Panc1 (cell line): ENCODE data around the gene TACR1. TPM values are rescaled to one million over a fixed set of nuclear protein-coding genes. Genes with fewer than 3 reads are reported as not detected.

Experiments used
- ATAC-seq: fragments of 200-7000 bp; cut with Tn5 transposase; 2 replicates; pipeline ENCODE4 v1.9.1; 2020; ENCODE audit warnings: mild to moderate bottlenecking, moderate library complexity
- BruUV-seq: library from RNA; stranded (reverse); fragments of 400-500 nt; replicated peaks from 2 replicates; lab custom pipeline; 2021; lab: Mats Ljungman, UMichigan
- CTCF ChIA-PET: fragments of 300-600 bp; sonication (Branson Sonifier 250); formaldehyde crosslinking; loops from one replicate; lab custom pipeline; 2022; ENCODE audit warnings: antibody characterized with exemption; lab: Charles Lee
- POLR2A ChIA-PET: fragments of 300-600 bp; sonication (Branson Sonifier 250); formaldehyde crosslinking; loops from one replicate; lab custom pipeline; 2022; ENCODE audit warnings: antibody characterized with exemption; lab: Charles Lee
- DNase-seq: peaks from one replicate; pipeline ENCODE4 v3.0.0-alpha.2; 2010; ENCODE audit warnings: low read depth, low spot score
- H3K27ac ChIP-seq: 2 replicates; pipeline ENCODE4 v1.5.1; 2011; ENCODE audit warnings: mild to moderate bottlenecking, low read length, inconsistent platforms
- H3K27me3 ChIP-seq: fragments of 200-500 bp; sonication (Bioruptor generic); 2 replicates; pipeline ENCODE4 v1.6.0; 2014; ENCODE audit warnings: low read length, inconsistent platforms; ENCODE audit not compliant: control insufficient read depth, insufficient read depth
- H3K36me3 ChIP-seq: fragments of 200-500 bp; sonication (Bioruptor generic); 2 replicates; pipeline ENCODE4 v1.5.1; 2014; ENCODE audit warnings: inconsistent platforms, mild to moderate bottlenecking, low read length, moderate library complexity; ENCODE audit not compliant: control insufficient read depth, insufficient read depth
- H3K4me1 ChIP-seq: 2 replicates; pipeline ENCODE4 v1.5.1; 2011; ENCODE audit warnings: inconsistent platforms, mild to moderate bottlenecking, low read length, moderate library complexity; ENCODE audit not compliant: control insufficient read depth, insufficient read depth
- H3K4me3 ChIP-seq, 2 experiments: 2 replicates each; pipeline ENCODE4 v1.5.1; 2011 to 2012; ENCODE audit warnings: low read depth in 2 of 2, low read length in 2 of 2, mild to moderate bottlenecking in 2 of 2, inconsistent platforms in 1 of 2, moderate library complexity in 1 of 2
- H3K9me3 ChIP-seq: fragments of 200-500 bp; sonication (Bioruptor generic); 2 replicates; pipeline ENCODE4 v1.5.1; 2014; ENCODE audit warnings: low read depth, mild to moderate bottlenecking, inconsistent platforms, low read length, moderate library complexity; ENCODE audit not compliant: control insufficient read depth, insufficient read depth
- POLR2AphosphoS5 ChIP-seq: IDR thresholded peaks from 2 replicates; pipeline ENCODE4 v1.6.1; 2012; ENCODE audit warnings: mild to moderate bottlenecking, low read depth, low read length, moderate library complexity
- SIN3A ChIP-seq: IDR thresholded peaks from 2 replicates; pipeline ENCODE4 v1.6.1; 2012; ENCODE audit warnings: low read depth, mild to moderate bottlenecking, low read length, moderate library complexity, borderline replicate concordance; ENCODE audit not compliant: insufficient read depth
- TCF7L2 ChIP-seq: IDR thresholded peaks from 2 replicates; pipeline ENCODE4 v1.6.1; 2011; ENCODE audit warnings: mild to moderate bottlenecking, low read depth, low read length, inconsistent platforms
- in situ Hi-C: cut with HindIII; loops from 2 replicates; pipeline ENCODE4 v1.10.0; 2016; ENCODE audit warnings: low sequenced_read_pairs, low pct_unique_long_range_greater_than_20kb
- intact Hi-C: fragments of 100-400 bp; cut with micrococcal nuclease; formaldehyde crosslinking; loops from one replicate; pipeline ENCODE4 v1.10.0; 2022; ENCODE audit not compliant: unreplicated experiment
- total RNA-seq: library from RNA; stranded (reverse); gene quantifications from one replicate; pipeline ENCODE4 v1.2.1, GENCODE V29; 2021; ENCODE audit not compliant: unreplicated experiment
- TF ChIP-seq, protein P1 (sequence below): fragments of 450-650 bp; IDR thresholded peaks from 2 replicates; pipeline ENCODE4 v1.5.1; 2017; ENCODE audit warnings: mild to moderate bottlenecking
- TF ChIP-seq, protein P2 (sequence below), 2 experiments: IDR thresholded peaks; 2 replicates each; pipeline ENCODE4 v1.6.1; 2011 to 2012; ENCODE audit warnings: low read depth in 2 of 2, control low read depth in 1 of 2, low read length in 1 of 2, mild to moderate bottlenecking in 1 of 2, moderate library complexity in 1 of 2; ENCODE audit not compliant: insufficient read depth in 1 of 2

Gene TACR1
- total RNA-seq, 1 experiment from 2014 or later = not detected

DNA sequence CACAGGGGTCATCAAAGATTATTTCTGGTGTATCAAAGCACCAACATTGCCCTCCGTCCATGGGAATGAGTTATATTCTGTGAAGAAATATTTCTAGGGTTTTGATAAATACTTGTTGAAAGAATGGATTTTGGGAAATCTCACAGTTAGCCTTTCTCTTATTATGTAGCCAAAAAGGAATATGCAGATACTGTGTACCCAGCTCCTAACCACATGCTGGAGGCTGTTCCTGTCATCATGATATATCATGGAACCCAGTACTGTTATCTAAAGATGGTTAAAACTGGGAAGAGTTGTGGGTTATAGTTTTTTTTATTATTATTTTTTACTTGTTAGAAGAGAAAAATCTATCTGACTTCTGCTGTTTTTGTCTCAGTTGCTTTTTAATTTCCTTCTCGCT, 158.1 kb downstream of the TACR1 start:
- ATAC-seq (no peak), DNase-seq (no peak)
- intact Hi-C loops = no loop called here
- Histone ChIP-seq H3K4me3 (no peak overlapping the region), H3K36me3 (no peaks in the 10 kb centered on the region), H3K9me3 (no peaks in the 10 kb centered on the region), H3K27ac (no peak overlapping the region), H3K4me1 (no peaks in the 10 kb centered on the region), H3K27me3 (no peaks in the 10 kb centered on the region)
- TF ChIP-seq, protein P1, sequence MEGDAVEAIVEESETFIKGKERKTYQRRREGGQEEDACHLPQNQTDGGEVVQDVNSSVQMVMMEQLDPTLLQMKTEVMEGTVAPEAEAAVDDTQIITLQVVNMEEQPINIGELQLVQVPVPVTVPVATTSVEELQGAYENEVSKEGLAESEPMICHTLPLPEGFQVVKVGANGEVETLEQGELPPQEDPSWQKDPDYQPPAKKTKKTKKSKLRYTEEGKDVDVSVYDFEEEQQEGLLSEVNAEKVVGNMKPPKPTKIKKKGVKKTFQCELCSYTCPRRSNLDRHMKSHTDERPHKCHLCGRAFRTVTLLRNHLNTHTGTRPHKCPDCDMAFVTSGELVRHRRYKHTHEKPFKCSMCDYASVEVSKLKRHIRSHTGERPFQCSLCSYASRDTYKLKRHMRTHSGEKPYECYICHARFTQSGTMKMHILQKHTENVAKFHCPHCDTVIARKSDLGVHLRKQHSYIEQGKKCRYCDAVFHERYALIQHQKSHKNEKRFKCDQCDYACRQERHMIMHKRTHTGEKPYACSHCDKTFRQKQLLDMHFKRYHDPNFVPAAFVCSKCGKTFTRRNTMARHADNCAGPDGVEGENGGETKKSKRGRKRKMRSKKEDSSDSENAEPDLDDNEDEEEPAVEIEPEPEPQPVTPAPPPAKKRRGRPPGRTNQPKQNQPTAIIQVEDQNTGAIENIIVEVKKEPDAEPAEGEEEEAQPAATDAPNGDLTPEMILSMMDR = no peak
- TF ChIP-seq, protein P2, sequence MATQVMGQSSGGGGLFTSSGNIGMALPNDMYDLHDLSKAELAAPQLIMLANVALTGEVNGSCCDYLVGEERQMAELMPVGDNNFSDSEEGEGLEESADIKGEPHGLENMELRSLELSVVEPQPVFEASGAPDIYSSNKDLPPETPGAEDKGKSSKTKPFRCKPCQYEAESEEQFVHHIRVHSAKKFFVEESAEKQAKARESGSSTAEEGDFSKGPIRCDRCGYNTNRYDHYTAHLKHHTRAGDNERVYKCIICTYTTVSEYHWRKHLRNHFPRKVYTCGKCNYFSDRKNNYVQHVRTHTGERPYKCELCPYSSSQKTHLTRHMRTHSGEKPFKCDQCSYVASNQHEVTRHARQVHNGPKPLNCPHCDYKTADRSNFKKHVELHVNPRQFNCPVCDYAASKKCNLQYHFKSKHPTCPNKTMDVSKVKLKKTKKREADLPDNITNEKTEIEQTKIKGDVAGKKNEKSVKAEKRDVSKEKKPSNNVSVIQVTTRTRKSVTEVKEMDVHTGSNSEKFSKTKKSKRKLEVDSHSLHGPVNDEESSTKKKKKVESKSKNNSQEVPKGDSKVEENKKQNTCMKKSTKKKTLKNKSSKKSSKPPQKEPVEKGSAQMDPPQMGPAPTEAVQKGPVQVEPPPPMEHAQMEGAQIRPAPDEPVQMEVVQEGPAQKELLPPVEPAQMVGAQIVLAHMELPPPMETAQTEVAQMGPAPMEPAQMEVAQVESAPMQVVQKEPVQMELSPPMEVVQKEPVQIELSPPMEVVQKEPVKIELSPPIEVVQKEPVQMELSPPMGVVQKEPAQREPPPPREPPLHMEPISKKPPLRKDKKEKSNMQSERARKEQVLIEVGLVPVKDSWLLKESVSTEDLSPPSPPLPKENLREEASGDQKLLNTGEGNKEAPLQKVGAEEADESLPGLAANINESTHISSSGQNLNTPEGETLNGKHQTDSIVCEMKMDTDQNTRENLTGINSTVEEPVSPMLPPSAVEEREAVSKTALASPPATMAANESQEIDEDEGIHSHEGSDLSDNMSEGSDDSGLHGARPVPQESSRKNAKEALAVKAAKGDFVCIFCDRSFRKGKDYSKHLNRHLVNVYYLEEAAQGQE (IDR thresholded peaks at IDR 0.05; ENCODE audit: insufficient read depth in 1 of 2, low read depth in 2 of 2, low read length in 1 of 2) = no peak
- TF ChIP-seq POLR2AphosphoS5 (no peak), TCF7L2 (no peak), SIN3A (no peak)
- no TSS peak for BruUV-seq
- POLR2A ChIA-PET = no interaction called here
- in situ Hi-C loops = no loop called here
- CTCF ChIA-PET = no interaction called here

DNA sequence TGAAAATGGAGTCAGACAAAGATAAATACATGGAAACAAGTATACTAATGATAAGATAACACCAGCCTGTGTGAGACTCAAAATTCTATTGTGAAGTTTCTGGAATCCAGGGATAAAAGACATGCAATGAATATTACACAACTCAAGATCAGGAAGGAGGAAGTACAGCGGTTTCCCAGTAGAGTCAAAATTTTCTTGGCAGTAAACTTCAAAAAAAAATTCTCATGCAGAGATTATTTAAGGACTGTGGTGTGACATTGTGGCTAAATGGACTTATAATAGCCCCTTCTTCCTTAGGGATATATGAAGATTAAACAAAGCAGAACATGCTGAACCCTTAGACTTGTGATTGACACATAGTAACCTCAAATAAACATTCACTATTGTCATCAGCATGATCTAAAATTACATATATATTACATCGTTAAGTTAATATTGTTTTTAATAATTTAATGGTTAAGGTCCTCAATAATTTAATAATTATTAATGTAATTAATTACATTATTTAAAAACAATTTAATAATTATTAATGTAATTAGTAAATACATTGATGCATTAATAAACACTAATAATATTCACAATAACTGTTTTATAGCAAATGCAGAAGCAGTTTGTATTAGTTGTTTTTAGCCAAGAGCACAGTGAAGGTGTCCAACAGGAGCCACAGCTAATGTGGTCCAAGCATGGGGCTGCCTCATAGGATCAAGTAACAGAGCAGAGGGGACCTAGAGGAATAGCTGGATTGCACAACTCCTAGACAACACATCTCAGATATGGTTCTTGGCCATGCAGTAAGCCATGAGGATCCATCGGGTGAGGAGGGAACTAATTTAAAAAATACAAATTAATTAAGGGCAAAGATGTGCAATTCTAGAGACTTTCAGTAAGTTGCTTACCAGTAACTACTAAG, 163.6 kb downstream of the TACR1 start:
- no TSS peak for BruUV-seq
- Histone ChIP-seq H3K4me1 (no peaks in the 10 kb centered on the region), H3K27me3 (no peaks in the 10 kb centered on the region), H3K4me3 (no peak overlapping the region), H3K36me3 (no peaks in the 10 kb centered on the region), H3K27ac (no peak overlapping the region), H3K9me3 (no peaks in the 10 kb centered on the region)
- intact Hi-C loops = no loop called here
- ATAC-seq (no peak), DNase-seq (no peak)
- POLR2A ChIA-PET = no interaction called here
- CTCF ChIA-PET = no interaction called here
- TF ChIP-seq SIN3A = no peak
- no peak for TF ChIP-seq TCF7L2
- TF ChIP-seq POLR2AphosphoS5 = no peak
- TF ChIP-seq, protein P1 = no peak
- in situ Hi-C loops = no loop called here
